ENCODE measurements around the gene NCF2. TPM values are rescaled to one million over a fixed set of nuclear protein-coding genes. Genes with fewer than 3 reads are reported as not detected.

Gene NCF2
- total RNA-seq, 4 donors from 2014 or later: 0.51 to 9.7 (median 3.0) TPM

- H3K27ac ChIP-seq: no peak overlapping the region
- no peaks in the 10 kb centered on the region for H3K4me1 ChIP-seq
- H3K36me3 ChIP-seq: no peaks in the 10 kb centered on the region
- DNase-seq: no peak
- H3K4me3 ChIP-seq: no peak overlapping the region
- no peaks in the 10 kb centered on the region for H3K27me3 ChIP-seq
- no peaks in the 10 kb centered on the region for H3K9me3 ChIP-seq
- intact Hi-C loops (cut with DNase I; ENCODE audit: low total_unique reads): no loop called here
- TF ChIP-seq CTCF (IDR thresholded peaks at IDR 0.05): no peak
- TF ChIP-seq POLR2A (IDR thresholded peaks at IDR 0.05): no peak
Measured at GRCh38 chr1:183600136-183600535, 9.9 kb upstream of the NCF2 start.

- H3K4me1 ChIP-seq: no peaks in the 10 kb centered on the region
- no peaks in the 10 kb centered on the region for H3K36me3 ChIP-seq
- peak overlapping the region; percentile 40 to 53 for H3K27ac ChIP-seq
- no peak overlapping the region for H3K4me3 ChIP-seq
- TF ChIP-seq CTCF (IDR thresholded peaks at IDR 0.05) (no peak), POLR2A (IDR thresholded peaks at IDR 0.05) (no peak)
- no peaks in the 10 kb centered on the region for H3K9me3 ChIP-seq
- no peaks in the 10 kb centered on the region for H3K27me3 ChIP-seq
- intact Hi-C loops (cut with DNase I; ENCODE audit: low total_unique reads): no loop called here
- DNase-seq: no peak
Measured at GRCh38 chr1:183598386-183598785, 8.1 kb upstream of the NCF2 start.

DNA sequence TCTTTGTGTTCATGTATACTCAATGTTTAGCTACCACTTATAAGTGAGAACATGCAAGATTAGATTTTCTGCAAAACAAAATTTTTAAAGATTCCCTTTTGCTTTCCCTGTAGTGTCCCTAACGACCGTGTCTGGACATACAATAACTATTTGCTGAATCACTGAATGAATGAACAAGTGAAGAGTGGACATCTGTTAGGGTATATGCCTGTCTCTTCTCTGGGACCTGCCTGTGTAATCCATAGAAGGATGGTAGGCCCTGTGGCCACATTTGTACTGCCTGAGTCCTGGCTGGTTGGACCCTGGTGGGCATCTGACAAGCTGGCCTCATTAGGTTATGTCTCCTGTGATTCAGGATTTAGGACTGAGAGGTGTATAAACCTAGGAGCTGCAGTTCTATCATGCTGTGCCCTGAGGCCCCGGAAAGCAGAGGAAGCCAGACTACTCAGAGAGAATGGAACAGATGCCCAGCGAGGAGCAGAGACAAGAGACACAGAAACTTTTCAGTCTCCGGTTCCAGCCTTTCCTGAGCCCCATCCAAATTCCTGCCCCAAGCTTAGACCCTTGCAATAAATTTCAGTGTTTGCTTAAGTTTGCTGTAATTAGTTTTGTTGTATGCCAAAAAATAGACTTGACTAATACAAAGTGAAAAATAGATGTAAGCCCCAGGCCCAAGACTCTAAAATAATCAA, 7.5 kb upstream of the NCF2 start:
- no peaks in the 10 kb centered on the region for H3K9me3 ChIP-seq
- no peak overlapping the region for H3K4me3 ChIP-seq
- H3K27ac ChIP-seq: peak overlapping the region; percentile 40 to 53
- intact Hi-C loops (cut with DNase I; ENCODE audit: low total_unique reads): no loop called here
- no peaks in the 10 kb centered on the region for H3K4me1 ChIP-seq
- peak in 1 of 2 donors; percentile 32 for DNase-seq
- H3K27me3 ChIP-seq: no peaks in the 10 kb centered on the region
- no peak for TF ChIP-seq CTCF (IDR thresholded peaks at IDR 0.05)
- no peaks in the 10 kb centered on the region for H3K36me3 ChIP-seq

- H3K4me1 ChIP-seq: no peaks in the 10 kb centered on the region
- TF ChIP-seq POLR2A (IDR thresholded peaks at IDR 0.05) (no peak), CTCF (IDR thresholded peaks at IDR 0.05) (no peak)
- no peak for DNase-seq
- no peak overlapping the region for H3K27ac ChIP-seq
- H3K36me3 ChIP-seq: no peaks in the 10 kb centered on the region
- H3K9me3 ChIP-seq: no peaks in the 10 kb centered on the region
- intact Hi-C loops (cut with DNase I; ENCODE audit: low total_unique reads): no loop called here
- H3K27me3 ChIP-seq: no peaks in the 10 kb centered on the region
- H3K4me3 ChIP-seq: no peak overlapping the region
Measured at GRCh38 chr1:183596500-183596899, 6.2 kb upstream of the NCF2 start.

DNA sequence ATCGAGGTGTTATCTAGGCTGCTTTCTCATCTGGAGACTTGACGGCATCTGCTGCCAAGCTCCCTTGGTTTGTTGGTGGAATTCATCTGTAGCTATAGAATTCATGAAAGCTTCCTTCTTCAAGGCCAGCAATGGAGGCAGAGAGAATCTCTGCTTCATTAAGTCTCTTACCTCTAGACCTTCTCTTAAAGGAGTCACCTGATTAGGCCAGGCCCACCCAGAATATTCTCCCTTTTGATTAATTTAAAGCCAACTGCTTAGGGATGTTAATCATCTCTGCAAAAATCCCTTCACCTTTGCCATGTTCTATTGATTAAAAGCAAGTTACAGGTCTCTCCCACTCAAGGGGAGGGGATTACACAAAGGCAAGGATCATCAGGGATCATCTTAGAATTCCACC, 5.3 kb upstream of the NCF2 start:
- TF ChIP-seq CTCF (IDR thresholded peaks at IDR 0.05) (no peak), POLR2A (IDR thresholded peaks at IDR 0.05) (no peak)
- no peak for DNase-seq
- H3K27me3 ChIP-seq: no peaks in the 10 kb centered on the region
- intact Hi-C loops (cut with DNase I; ENCODE audit: low total_unique reads): no loop called here
- H3K36me3 ChIP-seq: no peaks in the 10 kb centered on the region
- H3K9me3 ChIP-seq: no peaks in the 10 kb centered on the region
- no peaks in the 10 kb centered on the region for H3K4me1 ChIP-seq
- H3K27ac ChIP-seq: no peak overlapping the region
- H3K4me3 ChIP-seq: no peak overlapping the region

All from uterus (tissue), 4 donors.